ENCODE measurements around the gene C2orf80. TPM values are rescaled to one million over a fixed set of nuclear protein-coding genes. Genes with fewer than 3 reads are reported as not detected.

Gene C2orf80
- polyA plus RNA-seq, 1 experiment, result not detected

GRCh38 chr2:208207769-208208168, 17.9 kb upstream of the C2orf80 start:
- TF ChIP-seq CTCF (IDR thresholded peaks at IDR 0.05; ENCODE audit: low read depth, low read length), result no peak
- POLR2A ChIA-PET, result no interaction called here
- no peaks in the 10 kb centered on the region for H3K9me3 ChIP-seq (ENCODE audit: control insufficient read depth, insufficient read depth, low read length)

GRCh38 chr2:208204166-208204565, 14.3 kb upstream of the C2orf80 start:
- no peak for TF ChIP-seq CTCF (IDR thresholded peaks at IDR 0.05; ENCODE audit: low read depth, low read length)
- H3K9me3 ChIP-seq (ENCODE audit: control insufficient read depth, insufficient read depth, low read length), result no peaks in the 10 kb centered on the region
- no peak for DNase-seq (ENCODE audit: low read depth, low spot score)
- H3K27me3 ChIP-seq (ENCODE audit: control insufficient read depth, insufficient read depth, low read length), result no peaks in the 10 kb centered on the region
- no peak overlapping the region for H3K27ac ChIP-seq (ENCODE audit: low read depth, low read length)
- no peak overlapping the region for H3K4me3 ChIP-seq (ENCODE audit: low read depth, low read length)
- POLR2A ChIA-PET, result no interaction called here
- CTCF ChIA-PET, result interaction anchor here (1.3 kb wide), 1 partner anchor 29 kb away, joined by 7 read pairs; no protein-coding TSS in a partner anchor

More at GRCh38 chr2:208207769-208208168, 17.9 kb upstream of the C2orf80 start:
- CTCF ChIA-PET, result interaction anchor here (3.9 kb wide), 1 partner anchor 33 kb away, joined by 20 read pairs; no protein-coding TSS in a partner anchor
- no peak for DNase-seq (ENCODE audit: low read depth, low spot score)
- Histone ChIP-seq H3K4me3 (ENCODE audit: low read depth, low read length) (no peak overlapping the region), H3K27me3 (ENCODE audit: control insufficient read depth, insufficient read depth, low read length) (peaks cover 2% of the 10 kb centered on the region), H3K27ac (ENCODE audit: low read depth, low read length) (no peak overlapping the region)

- POLR2A ChIA-PET, result no interaction called here
- no peaks in the 10 kb centered on the region for H3K9me3 ChIP-seq (ENCODE audit: control insufficient read depth, insufficient read depth, low read length)
- TF ChIP-seq CTCF (IDR thresholded peaks at IDR 0.05; ENCODE audit: low read depth, low read length), result no peak
- DNase-seq (ENCODE audit: low read depth, low spot score), result no peak
- H3K27ac ChIP-seq (ENCODE audit: low read depth, low read length), result no peak overlapping the region
- CTCF ChIA-PET, result interaction anchor here (1.8 kb wide), 1 partner anchor 20 kb away, joined by 7 read pairs; no protein-coding TSS in a partner anchor
- no peaks in the 10 kb centered on the region for H3K27me3 ChIP-seq (ENCODE audit: control insufficient read depth, insufficient read depth, low read length)
- H3K4me3 ChIP-seq (ENCODE audit: low read depth, low read length), result no peak overlapping the region
These were observed 5.7 kb upstream of the C2orf80 start for GRCh38 chr2:208195531-208195930.

- Histone ChIP-seq H3K4me3 (ENCODE audit: low read depth, low read length) (no peak overlapping the region), H3K27ac (ENCODE audit: low read depth, low read length) (no peak overlapping the region), H3K9me3 (ENCODE audit: control insufficient read depth, insufficient read depth, low read length) (no peaks in the 10 kb centered on the region), H3K27me3 (ENCODE audit: control insufficient read depth, insufficient read depth, low read length) (no peaks in the 10 kb centered on the region)
- no peak for DNase-seq (ENCODE audit: low read depth, low spot score)
- ChIA-PET POLR2A (no interaction called here), CTCF (interaction anchor here (6.3 kb wide), 1 partner anchor 17 kb away, joined by 46 read pairs; no protein-coding TSS in a partner anchor)
- TF ChIP-seq CTCF (IDR thresholded peaks at IDR 0.05; ENCODE audit: low read depth, low read length), result no peak
These were observed 2.9 kb upstream of the C2orf80 start for GRCh38 chr2:208192611-208193236.

GRCh38 chr2:208189069-208189809, 591 bp downstream of the C2orf80 start:
- no peak for DNase-seq (ENCODE audit: low read depth, low spot score)
- Histone ChIP-seq H3K27ac (ENCODE audit: low read depth, low read length) (no peak overlapping the region), H3K27me3 (ENCODE audit: control insufficient read depth, insufficient read depth, low read length) (peaks cover 9% of the 10 kb centered on the region), H3K4me3 (ENCODE audit: low read depth, low read length) (no peak overlapping the region), H3K9me3 (ENCODE audit: control insufficient read depth, insufficient read depth, low read length) (no peaks in the 10 kb centered on the region)
- POLR2A ChIA-PET, result no interaction called here
- TF ChIP-seq CTCF (IDR thresholded peaks at IDR 0.05; ENCODE audit: low read depth, low read length), result no peak
- CTCF ChIA-PET, result interaction anchor here (6.3 kb wide), 1 partner anchor 14 kb away, joined by 46 read pairs; no protein-coding TSS in a partner anchor

Measured in AG04450 (cell line).